ENCODE data around the gene MRGPRF. TPM values are rescaled to one million over a fixed set of nuclear protein-coding genes. Genes with fewer than 3 reads are reported as not detected.

The MRGPRF gene, protein sequence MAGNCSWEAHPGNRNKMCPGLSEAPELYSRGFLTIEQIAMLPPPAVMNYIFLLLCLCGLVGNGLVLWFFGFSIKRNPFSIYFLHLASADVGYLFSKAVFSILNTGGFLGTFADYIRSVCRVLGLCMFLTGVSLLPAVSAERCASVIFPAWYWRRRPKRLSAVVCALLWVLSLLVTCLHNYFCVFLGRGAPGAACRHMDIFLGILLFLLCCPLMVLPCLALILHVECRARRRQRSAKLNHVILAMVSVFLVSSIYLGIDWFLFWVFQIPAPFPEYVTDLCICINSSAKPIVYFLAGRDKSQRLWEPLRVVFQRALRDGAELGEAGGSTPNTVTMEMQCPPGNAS
- not detected for total RNA-seq

DNA sequence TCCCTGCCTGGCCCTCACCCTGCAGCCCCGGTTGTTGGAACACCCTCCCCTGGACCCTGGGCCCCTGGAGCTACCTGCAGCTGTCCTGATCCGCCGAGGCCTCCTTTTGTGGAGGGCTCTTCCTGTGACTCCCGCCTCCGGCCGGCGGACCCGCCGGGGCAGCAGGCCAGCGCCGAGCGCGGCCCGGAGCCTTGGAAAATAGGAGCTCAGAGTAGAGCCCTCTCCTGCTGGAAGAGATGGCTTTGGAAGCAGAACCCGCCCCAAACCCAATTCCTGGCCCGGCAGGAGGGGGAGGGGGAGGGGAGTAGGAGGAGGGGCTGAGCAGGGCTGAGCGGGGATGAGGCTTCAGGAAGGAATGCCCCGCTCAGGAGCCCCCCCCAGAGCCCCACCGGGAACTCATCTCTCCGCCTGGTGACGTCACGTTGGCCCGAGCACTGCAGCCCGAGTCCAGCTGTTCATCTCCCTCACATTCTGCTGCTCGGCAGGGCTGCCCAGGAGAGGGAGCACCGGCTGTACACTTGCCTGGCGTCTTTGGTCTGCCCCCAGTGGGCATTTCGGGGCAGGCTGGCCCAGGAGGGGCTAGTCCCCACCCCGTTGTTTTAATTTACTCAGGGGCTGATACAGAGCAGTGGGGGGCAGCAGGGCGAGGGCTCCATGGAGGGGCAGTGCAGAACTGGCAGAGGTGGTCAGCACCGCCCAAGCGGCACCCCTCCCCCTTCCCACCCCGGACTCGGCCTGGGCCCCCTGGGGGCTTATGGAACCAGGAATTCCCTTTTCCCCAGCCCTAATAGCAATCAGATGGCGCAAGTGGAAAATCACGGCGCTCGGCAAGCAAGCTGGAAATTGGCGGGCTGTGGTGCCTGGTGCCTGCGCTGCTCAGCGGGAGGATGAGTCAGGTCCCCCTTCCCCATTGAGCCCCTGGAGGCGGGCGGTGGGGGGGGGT lies at the start of gene MRGPRF:
Gene MRGPRF (minus strand): TSS at position 238 of the 943 bp plus-strand sequence. CDS start 3,345 bp downstream, outside the sequence.
- no peaks in the 10 kb centered on the region for H3K9me3 Mint-ChIP-seq
- ATAC-seq (no peak), DNase-seq (ENCODE audit: low spot score) (no peak)
- H3K36me3 Mint-ChIP-seq, result no peaks in the 10 kb centered on the region
- H3K27ac Mint-ChIP-seq, result no peak within 1 kb of the TSS
- H3K4me3 Mint-ChIP-seq, result no peak within 1 kb of the TSS
- peaks cover 0 to 6% of the 10 kb centered on the region in 2 donors for H3K4me1 Mint-ChIP-seq (ENCODE audit: low read depth in 2 of 2)
- H3K27me3 Mint-ChIP-seq, result peaks cover 0 to 13% of the 10 kb centered on the region in 2 donors

DNA sequence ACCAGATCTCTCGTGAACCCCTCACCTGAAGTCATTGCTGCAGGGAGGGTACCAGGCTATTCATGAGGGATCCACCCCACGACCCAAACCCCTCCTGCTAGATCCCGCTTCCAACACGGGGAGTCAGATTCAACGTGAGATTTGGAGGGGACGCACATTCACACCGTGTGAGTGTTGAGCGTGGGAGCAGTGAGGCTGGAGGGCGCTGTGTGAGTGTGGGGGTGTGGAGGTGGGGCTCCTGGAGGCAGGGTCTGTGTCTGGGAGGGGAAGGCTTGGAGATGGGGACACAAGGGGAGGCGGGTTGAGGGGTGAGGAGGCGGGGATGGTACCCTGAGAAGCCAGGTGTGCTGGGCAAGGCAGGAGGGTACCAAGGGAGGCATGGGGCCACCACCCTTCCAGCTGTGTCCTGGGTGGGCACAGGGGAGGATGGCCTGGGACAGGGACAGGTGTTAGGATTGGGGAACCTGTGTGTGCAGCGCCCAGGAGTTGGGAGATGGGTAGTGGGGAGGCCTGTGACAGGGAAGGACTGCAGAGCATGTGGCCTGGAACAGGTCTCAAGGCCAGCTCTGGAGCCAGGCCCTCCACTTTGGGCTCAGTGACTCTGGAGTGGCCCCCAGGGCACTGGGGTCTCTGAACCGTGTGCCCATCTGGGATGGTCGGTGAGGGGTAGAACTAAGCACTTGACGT lies 49.3 kb upstream of the MRGPRF start:
- H3K27ac Mint-ChIP-seq, result no peak overlapping the region
- H3K4me3 Mint-ChIP-seq, result no peak overlapping the region

DNA sequence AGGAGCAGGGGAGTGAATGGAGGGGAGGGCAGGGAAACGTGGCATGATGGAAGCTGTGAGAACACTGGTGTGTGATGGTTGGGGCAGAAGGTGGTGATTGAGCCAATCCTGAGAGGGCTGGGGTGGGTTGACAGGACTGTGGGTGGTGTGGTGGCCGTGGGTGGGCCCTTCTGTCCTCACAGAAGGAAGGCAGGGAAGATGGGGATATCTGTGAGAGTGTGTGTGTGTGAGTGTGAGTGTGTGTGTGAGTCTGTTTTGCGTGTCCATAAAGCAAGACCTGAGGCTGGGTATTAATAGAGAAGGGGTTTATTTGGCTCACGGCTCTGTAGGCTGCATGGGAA lies 48.6 kb upstream of the MRGPRF start:
- ATAC-seq (no peak), DNase-seq (ENCODE audit: low spot score) (no peak)
- Mint-ChIP-seq H3K27ac (peak overlapping the region in 1 of 2 donors; percentile 19), H3K27me3 (no peaks in the 10 kb centered on the region), H3K9me3 (no peaks in the 10 kb centered on the region), H3K4me3 (no peak overlapping the region), H3K36me3 (no peaks in the 10 kb centered on the region), H3K4me1 (ENCODE audit: low read depth in 2 of 2) (peaks cover 0 to 10% of the 10 kb centered on the region in 2 donors)

More for the DNA sequence above, 49.3 kb upstream of the MRGPRF start:
- Mint-ChIP-seq H3K4me1 (ENCODE audit: low read depth in 2 of 2) (peaks cover 0 to 10% of the 10 kb centered on the region in 2 donors), H3K36me3 (no peaks in the 10 kb centered on the region), H3K9me3 (no peaks in the 10 kb centered on the region), H3K27me3 (no peaks in the 10 kb centered on the region)
- no peak for ATAC-seq
- DNase-seq (ENCODE audit: low spot score), result no peak

DNA sequence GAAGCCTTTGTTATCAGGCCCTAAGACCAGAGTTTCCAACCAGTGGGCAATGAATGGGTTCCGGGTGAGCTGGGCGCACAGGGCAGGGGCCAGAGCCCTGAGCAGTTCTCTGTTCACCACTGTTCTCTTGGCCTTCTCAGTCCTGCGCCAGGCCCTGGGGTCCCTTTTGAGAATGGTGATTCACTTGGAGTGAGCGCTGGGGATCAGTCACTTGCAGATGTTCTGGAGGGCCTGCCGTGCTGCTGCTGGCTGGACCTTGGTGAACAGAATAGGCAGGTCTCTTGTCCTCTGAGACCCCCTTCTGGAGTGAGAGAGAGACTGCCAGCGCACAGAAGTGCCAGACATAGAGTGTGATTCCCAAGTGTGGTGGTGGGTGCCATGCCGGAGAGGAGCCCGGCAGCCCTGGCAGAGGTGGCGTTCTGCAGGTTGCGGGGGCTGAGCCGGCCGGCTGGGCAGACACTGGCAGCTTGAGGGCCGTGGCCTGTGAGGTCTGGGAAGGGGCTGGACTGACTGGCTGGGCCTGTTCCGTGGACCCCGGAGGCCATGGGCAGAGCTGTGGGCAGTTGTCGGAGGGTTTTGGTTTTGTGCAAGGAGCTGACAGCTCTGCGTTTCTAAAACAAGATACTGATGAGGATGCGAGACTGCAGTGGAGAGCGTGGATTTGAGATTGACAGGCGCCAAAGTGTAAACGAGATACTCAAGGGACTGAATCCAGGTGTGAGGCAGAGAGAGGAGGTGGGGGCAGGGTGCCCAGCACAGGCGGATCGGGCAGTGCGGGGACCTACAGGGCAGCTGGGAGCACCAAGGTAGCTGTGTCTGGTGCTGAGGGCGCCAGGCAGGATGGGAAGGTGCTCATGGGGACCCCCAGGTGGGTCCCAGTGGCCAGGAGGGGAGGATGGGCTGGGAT lies 48.0 kb upstream of the MRGPRF start:
- H3K27me3 Mint-ChIP-seq, result no peaks in the 10 kb centered on the region
- H3K9me3 Mint-ChIP-seq, result no peaks in the 10 kb centered on the region
- no peak for ATAC-seq
- H3K27ac Mint-ChIP-seq, result peak overlapping the region in 1 of 2 donors; percentile 53
- no peaks in the 10 kb centered on the region for H3K36me3 Mint-ChIP-seq
- no peak overlapping the region for H3K4me3 Mint-ChIP-seq
- DNase-seq (ENCODE audit: low spot score), result no peak
- H3K4me1 Mint-ChIP-seq (ENCODE audit: low read depth in 2 of 2), result peaks cover 4 to 14% of the 10 kb centered on the region in 2 donors

DNA sequence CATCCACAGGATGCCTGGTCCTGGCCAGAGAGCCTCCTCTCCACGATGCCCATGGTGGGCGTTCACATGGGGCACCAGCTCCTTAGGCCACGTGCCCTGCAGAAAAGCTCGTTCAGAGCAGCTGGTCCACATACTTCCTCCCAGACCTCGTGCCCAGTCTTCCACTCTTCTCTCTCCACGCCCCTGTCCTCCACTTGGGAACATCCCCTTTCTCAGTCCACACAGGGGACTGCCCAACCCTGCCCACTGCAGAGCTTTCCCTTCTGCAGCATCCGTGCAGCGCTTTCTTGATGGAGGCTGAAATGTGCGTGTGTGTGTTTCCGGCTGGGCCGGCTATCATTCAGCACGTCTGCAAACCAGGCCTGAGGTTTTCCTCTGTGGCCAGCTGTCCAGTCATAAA lies 46.9 kb upstream of the MRGPRF start:
- Mint-ChIP-seq H3K27me3 (no peaks in the 10 kb centered on the region), H3K4me1 (ENCODE audit: low read depth in 2 of 2) (peaks cover 15 to 22% of the 10 kb centered on the region in 2 donors), H3K4me3 (no peak overlapping the region), H3K9me3 (no peaks in the 10 kb centered on the region), H3K36me3 (no peaks in the 10 kb centered on the region), H3K27ac (no peak overlapping the region)
- no peak for DNase-seq (ENCODE audit: low spot score)
- ATAC-seq, result no peak

DNA sequence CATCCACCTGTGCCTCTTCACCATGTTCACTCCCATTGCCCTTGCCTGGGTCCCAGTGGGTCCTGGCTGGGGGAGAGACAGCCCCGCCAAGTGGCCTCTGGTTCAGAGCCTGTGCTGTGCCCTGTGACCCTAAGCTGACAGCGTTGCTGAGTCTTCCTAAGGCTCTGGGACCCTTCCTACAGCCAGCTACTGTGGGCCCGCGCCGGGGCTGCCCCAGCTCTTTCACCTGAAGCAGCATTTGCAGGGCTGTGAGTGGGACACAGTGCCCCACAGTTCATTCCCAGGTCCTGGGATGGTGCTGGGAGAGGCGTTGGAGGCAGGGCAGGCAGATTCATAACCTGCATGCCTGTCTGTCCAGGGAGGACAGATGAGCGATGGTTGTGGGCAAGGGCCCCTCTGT lies 46.4 kb upstream of the MRGPRF start:
- Mint-ChIP-seq H3K4me3 (no peak overlapping the region), H3K27ac (no peak overlapping the region), H3K36me3 (no peaks in the 10 kb centered on the region), H3K4me1 (ENCODE audit: low read depth in 2 of 2) (peaks cover 16 to 22% of the 10 kb centered on the region in 2 donors), H3K27me3 (no peaks in the 10 kb centered on the region), H3K9me3 (no peaks in the 10 kb centered on the region)
- no peak for ATAC-seq
- no peak for DNase-seq (ENCODE audit: low spot score)

DNA sequence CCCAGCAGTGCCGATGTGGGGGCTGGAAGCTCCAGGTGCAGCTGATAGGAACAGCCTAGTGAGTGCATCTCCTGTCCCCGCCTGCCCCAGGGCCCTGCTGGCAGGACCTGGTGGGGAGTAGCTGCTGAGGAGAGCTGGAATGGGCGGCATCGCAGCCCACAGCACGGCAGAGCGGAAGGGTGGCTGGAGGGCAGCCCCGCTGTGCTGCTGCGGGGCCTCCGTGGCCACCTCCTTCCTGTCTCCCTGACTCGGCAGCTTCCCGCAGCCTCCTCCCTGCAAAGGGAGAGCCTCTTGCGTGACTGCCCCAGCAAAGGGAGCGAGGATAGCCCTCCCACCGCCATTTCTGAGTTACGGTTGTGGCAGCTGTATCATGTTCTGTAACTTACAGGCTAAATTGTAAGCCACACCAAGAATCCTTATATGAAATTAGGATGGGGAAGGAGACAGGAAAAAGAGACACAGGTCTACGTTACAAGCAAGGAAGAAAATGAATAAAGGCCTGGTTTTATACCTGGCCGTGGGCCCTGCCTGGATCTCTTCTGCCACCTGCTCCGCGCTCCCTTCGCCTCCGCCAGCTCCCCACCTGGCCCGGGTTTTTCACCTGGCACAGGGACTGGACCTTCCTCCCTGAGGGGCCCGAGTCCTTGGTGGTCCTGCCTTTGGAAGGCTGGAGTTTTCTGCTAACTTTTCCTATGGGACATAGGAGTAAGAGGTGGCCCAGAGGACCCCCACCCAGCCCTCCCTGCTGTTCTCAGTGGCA lies 45.6 kb upstream of the MRGPRF start:
- DNase-seq (ENCODE audit: low spot score) (no peak), ATAC-seq (no peak)
- Mint-ChIP-seq H3K9me3 (no peaks in the 10 kb centered on the region), H3K4me3 (no peak overlapping the region), H3K36me3 (no peaks in the 10 kb centered on the region), H3K27me3 (no peaks in the 10 kb centered on the region), H3K4me1 (ENCODE audit: low read depth in 2 of 2) (peaks cover 16 to 22% of the 10 kb centered on the region in 2 donors), H3K27ac (no peak overlapping the region)

DNA sequence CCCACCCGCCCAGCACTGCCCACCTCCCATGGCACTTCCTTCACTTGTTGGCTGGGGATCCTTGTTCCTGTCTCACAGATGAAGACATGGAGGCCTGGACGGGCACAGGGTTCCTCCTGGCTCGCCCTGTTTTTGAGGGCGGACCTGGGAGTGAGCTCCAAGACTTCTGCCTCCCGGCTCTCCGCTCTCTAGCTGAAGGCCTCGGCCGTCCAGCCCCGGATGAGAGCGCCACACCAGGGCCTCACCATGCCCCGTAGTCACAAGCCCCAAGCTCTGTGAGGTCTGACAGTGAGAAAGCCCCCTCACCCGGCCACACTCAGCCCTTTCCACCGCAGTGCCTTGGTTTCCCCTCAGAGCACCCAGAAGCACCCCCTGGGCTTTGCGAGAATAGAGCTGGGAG lies 44.8 kb upstream of the MRGPRF start:
- no peaks in the 10 kb centered on the region for H3K9me3 Mint-ChIP-seq
- DNase-seq (ENCODE audit: low spot score) (no peak), ATAC-seq (no peak)
- H3K4me1 Mint-ChIP-seq (ENCODE audit: low read depth in 2 of 2), result peaks cover 16 to 22% of the 10 kb centered on the region in 2 donors
- H3K36me3 Mint-ChIP-seq, result no peaks in the 10 kb centered on the region
- no peaks in the 10 kb centered on the region for H3K27me3 Mint-ChIP-seq
- no peak overlapping the region for H3K27ac Mint-ChIP-seq
- H3K4me3 Mint-ChIP-seq, result no peak overlapping the region

DNA sequence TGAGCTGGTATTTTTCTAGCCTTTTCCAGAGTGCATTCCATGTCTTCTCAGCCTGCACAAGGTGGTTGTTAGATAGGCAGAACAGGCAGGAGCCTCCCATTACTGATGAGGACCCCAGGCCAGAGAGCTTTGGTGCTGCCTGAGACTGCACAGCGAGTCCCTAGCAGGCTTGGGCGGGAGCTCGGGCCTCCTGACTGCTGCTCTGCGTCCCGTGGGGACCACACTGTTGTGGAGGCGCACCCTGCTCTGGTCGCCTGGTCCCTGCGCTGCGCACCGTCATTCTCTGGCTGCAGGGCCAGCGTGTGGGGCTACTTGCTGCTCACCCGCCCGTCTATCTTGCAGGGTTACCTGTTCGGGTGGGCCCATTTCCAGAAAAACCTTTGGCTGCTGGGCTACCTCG lies 44.2 kb upstream of the MRGPRF start:
- Mint-ChIP-seq H3K27me3 (no peaks in the 10 kb centered on the region), H3K4me1 (ENCODE audit: low read depth in 2 of 2) (peaks cover 16 to 22% of the 10 kb centered on the region in 2 donors), H3K4me3 (no peak overlapping the region), H3K9me3 (no peaks in the 10 kb centered on the region), H3K27ac (no peak overlapping the region), H3K36me3 (no peaks in the 10 kb centered on the region)
- no peak for DNase-seq (ENCODE audit: low spot score)
- no peak for ATAC-seq

DNA sequence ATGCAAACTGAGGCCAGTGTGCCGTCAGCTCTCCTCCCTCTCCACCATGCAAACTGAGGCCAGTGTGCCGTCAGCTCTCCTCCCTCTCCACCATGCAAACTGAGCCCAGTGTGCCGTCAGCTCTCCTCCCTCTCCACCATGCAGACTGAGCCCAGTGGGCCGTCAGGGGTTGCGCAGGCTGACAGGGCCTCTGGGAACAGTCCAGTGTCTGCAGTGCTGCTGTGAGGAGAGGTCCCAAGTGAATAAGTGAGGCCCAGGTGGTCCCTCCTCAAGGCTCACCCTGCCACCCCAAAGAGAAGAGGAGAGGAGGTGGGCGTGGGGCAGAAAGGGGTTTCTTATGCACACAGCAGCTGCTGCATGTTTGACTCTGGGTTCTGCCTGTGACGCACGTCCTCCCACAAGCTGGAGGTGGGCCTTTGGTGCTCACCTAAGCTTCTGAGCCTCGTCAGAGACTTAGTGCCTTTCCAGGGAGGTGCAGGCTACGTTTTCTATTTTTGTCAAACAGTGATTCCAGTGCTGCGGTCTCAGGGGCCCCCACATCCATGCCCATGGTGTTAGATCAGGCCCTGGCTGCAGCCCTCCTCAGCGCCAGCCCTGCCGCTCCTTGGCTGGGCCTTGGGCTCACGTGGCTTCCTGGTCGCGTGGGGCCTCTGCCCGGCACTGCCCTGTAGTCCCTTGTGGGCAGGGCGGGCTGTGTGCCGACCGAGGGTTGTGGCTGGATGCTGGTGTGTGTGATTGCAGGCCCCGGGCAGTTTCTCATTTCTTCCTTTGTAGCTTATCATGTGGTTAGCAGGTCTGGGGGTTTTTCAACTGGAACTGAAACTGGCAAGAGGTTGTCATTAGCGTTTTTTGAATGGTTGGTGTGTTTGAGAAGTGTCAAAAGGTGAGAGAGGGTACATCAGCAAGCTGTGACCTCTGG lies 42.8 kb upstream of the MRGPRF start:
- ATAC-seq (peak; percentile 83 to 93), DNase-seq (ENCODE audit: low spot score) (peak; percentile 88)
- Mint-ChIP-seq H3K4me3 (peak overlapping the region; percentile 32), H3K4me1 (ENCODE audit: low read depth in 2 of 2) (peaks cover 14 to 16% of the 10 kb centered on the region in 2 donors), H3K27ac (peak overlapping the region; percentile 64 to 72), H3K9me3 (no peaks in the 10 kb centered on the region), H3K36me3 (no peaks in the 10 kb centered on the region), H3K27me3 (no peaks in the 10 kb centered on the region)

DNA sequence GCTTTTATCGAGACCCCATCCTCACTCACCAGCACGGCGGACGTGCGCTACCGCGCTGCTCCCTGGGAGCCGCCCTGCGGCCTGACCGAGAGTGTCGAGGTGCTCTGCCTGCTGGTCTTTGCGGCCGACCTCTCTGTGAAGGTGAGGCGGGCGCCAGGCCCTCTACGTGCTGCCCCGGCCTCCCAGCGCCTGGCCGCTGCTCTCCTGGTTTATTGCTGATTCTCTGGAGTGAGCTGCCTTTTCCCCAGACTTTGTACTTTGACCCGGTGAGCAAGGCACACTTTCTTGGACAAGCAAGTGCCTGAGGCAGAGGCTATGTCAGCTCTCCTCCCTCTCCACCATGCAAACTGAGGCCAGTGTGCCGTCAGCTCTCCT lies 42.2 kb upstream of the MRGPRF start:
- H3K36me3 Mint-ChIP-seq, result no peaks in the 10 kb centered on the region
- peak overlapping the region; percentile 64 to 72 for H3K27ac Mint-ChIP-seq
- no peaks in the 10 kb centered on the region for H3K27me3 Mint-ChIP-seq
- DNase-seq (ENCODE audit: low spot score) (no peak), ATAC-seq (no peak)
- H3K4me1 Mint-ChIP-seq (ENCODE audit: low read depth in 2 of 2), result peaks cover 14 to 16% of the 10 kb centered on the region in 2 donors
- peak overlapping the region; percentile 32 for H3K4me3 Mint-ChIP-seq
- H3K9me3 Mint-ChIP-seq, result no peaks in the 10 kb centered on the region

All from natural killer cell treated with Interleukin-12 subunit alpha and Interleukin-12 subunit beta and Interleukin-15 and Interleukin-18, amount 100 ng/mL, for 72 hours (primary cell).